ENCODE measurements around the gene PJA1.

PJA1 gene

GRCh38 chrX:69192603-69193002 lies 27.4 kb upstream of the PJA1 start:
- no peak overlapping the region for H3K27ac ChIP-seq (ENCODE audit: extremely low read depth, low read depth, low read length)
- TF ChIP-seq ZNF416 (tag by site-specific recombination; IDR thresholded peaks at IDR 0.05) (no peak), ZNF132 (tag by site-specific recombination; IDR thresholded peaks at IDR 0.05; ENCODE audit: borderline replicate concordance) (no peak), ZNF366 (tag by site-specific recombination; conservative IDR thresholded peaks at IDR 0.05) (no peak)
- H3K36me3 ChIP-seq (ENCODE audit: control insufficient read depth in 2 of 2, insufficient read depth in 1 of 2, low read length in 2 of 2): no peaks in the 10 kb centered on the region
- CTCF ChIA-PET: interaction anchor here (0.6 to 1.0 kb wide), 3 partner anchors 22 to 1012 kb away, joined by 3 to 4 read pairs (median 3); no protein-coding TSS in a partner anchor
- no peaks in the 10 kb centered on the region for H3K9me3 ChIP-seq (ENCODE audit: control insufficient read depth, insufficient read depth, low read depth, low read length)
- H3K4me3 ChIP-seq (ENCODE audit: low read depth, low read length): no peak overlapping the region
- POLR2A ChIA-PET: interaction anchor here (1.1 kb wide), 1 partner anchor 27 kb away, joined by 3 read pairs; the partner anchor contains the start of gene PJA1
- H3K4me1 ChIP-seq (ENCODE audit: control insufficient read depth, insufficient read depth, low read length): no peaks in the 10 kb centered on the region

- H3K36me3 ChIP-seq (ENCODE audit: control insufficient read depth in 2 of 2, insufficient read depth in 1 of 2, low read length in 2 of 2): no peaks in the 10 kb centered on the region
- ChIA-PET CTCF (interaction anchor here (0.5 to 0.7 kb wide), 2 partner anchors 29 to 1221 kb away, joined by 3 read pairs; no protein-coding TSS in a partner anchor), POLR2A (no interaction called here)
- H3K4me3 ChIP-seq (ENCODE audit: low read depth, low read length): no peak overlapping the region
- no peaks in the 10 kb centered on the region; the same call in 1 of the 2 replicates for H3K9me3 ChIP-seq (ENCODE audit: control insufficient read depth, insufficient read depth, low read depth, low read length)
- no peaks in the 10 kb centered on the region for H3K4me1 ChIP-seq (ENCODE audit: control insufficient read depth, insufficient read depth, low read length)
- H3K27ac ChIP-seq (ENCODE audit: extremely low read depth, low read depth, low read length): no peak overlapping the region
- TF ChIP-seq ZNF335 (tag by site-specific recombination; conservative IDR thresholded peaks at IDR 0.05) (no peak), IKZF3 (tag by site-specific recombination; IDR thresholded peaks at IDR 0.05) (no peak), SP7 (tag by site-specific recombination; IDR thresholded peaks at IDR 0.05) (no peak), ZNF843 (tag by site-specific recombination; IDR thresholded peaks at IDR 0.05) (no peak), ZNF433 (tag by site-specific recombination; IDR thresholded peaks at IDR 0.05; ENCODE audit: low read depth) (no peak), ZNF670 (tag by site-specific recombination; IDR thresholded peaks at IDR 0.05; ENCODE audit: low read depth) (no peak), ZNF555 (tag by site-specific recombination; conservative IDR thresholded peaks at IDR 0.05) (no peak), ZXDB (tag by site-specific recombination; IDR thresholded peaks at IDR 0.05) (no peak), ZNF830 (tag by site-specific recombination; IDR thresholded peaks at IDR 0.05; ENCODE audit: low read depth) (no peak), ZNF610 (tag by site-specific recombination; IDR thresholded peaks at IDR 0.05; ENCODE audit: borderline replicate concordance) (no peak), ZNF350 (tag by site-specific recombination; IDR thresholded peaks at IDR 0.05) (no peak), TRIM28 (IDR thresholded peaks at IDR 0.05; ENCODE audit: borderline replicate concordance, low read length) (no peak)
Observed at GRCh38 chrX:69189576-69190371, 24.5 kb upstream of the PJA1 start.

DNA sequence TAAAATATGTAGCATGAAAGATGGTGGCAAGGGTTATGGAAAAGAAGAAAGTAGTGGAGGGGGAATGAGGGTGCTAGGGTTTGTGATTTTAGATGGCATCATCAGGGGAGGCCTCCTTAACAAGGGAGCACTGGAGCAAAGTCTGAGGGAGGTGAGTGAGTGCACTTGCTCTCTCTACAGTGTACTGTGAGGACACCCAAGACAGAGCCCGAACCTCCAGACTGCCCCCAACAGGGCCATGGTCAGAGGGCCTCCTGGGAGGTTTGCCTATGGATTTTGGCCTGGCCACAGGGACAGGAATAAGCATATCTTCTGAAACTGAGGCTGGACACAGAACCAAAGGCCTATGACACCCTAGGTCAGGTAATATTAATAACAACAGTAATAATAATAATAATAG lies 21.4 kb upstream of the PJA1 start:
- CTCF ChIA-PET: no interaction called here
- H3K27ac ChIP-seq (ENCODE audit: extremely low read depth, low read depth, low read length): no peak overlapping the region
- H3K4me1 ChIP-seq (ENCODE audit: control insufficient read depth, insufficient read depth, low read length): no peaks in the 10 kb centered on the region
- no peaks in the 10 kb centered on the region for H3K36me3 ChIP-seq (ENCODE audit: control insufficient read depth in 2 of 2, insufficient read depth in 1 of 2, low read length in 2 of 2)
- H3K4me3 ChIP-seq (ENCODE audit: low read depth, low read length): no peak overlapping the region
- H3K9me3 ChIP-seq (ENCODE audit: control insufficient read depth, insufficient read depth, low read depth, low read length): no peaks in the 10 kb centered on the region; the same call in 1 of the 2 replicates
- POLR2A ChIA-PET: no interaction called here
- TF ChIP-seq ZNF214 (tag by site-specific recombination; IDR thresholded peaks at IDR 0.05; ENCODE audit: borderline replicate concordance) (no peak), ZNF585B (tag by site-specific recombination; IDR thresholded peaks at IDR 0.05) (no peak), ZFP41 (tag by site-specific recombination; IDR thresholded peaks at IDR 0.05; ENCODE audit: borderline replicate concordance) (no peak), ZNF169 (tag by site-specific recombination; IDR thresholded peaks at IDR 0.05) (no peak), ZNF555 (tag by site-specific recombination; conservative IDR thresholded peaks at IDR 0.05) (no peak), ZNF626 (tag by site-specific recombination; IDR thresholded peaks at IDR 0.05) (no peak), ZNF423 (tag by site-specific recombination; IDR thresholded peaks at IDR 0.05) (no peak), ZSCAN23 (tag by site-specific recombination; IDR thresholded peaks at IDR 0.05) (no peak), ZNF670 (tag by site-specific recombination; IDR thresholded peaks at IDR 0.05; ENCODE audit: low read depth) (no peak), ZNF777 (tag by site-specific recombination; IDR thresholded peaks at IDR 0.05; ENCODE audit: borderline replicate concordance) (no peak), ZNF776 (tag by site-specific recombination; IDR thresholded peaks at IDR 0.05; ENCODE audit: borderline replicate concordance) (no peak), ZNF621 (tag by site-specific recombination; IDR thresholded peaks at IDR 0.05) (no peak), ZBTB21 (tag by site-specific recombination; IDR thresholded peaks at IDR 0.05) (no peak), PRDM6 (tag by site-specific recombination; IDR thresholded peaks at IDR 0.05) (no peak), BCL11B (tag by site-specific recombination; IDR thresholded peaks at IDR 0.05; ENCODE audit: low read depth) (no peak), ZNF157 (tag by site-specific recombination; IDR thresholded peaks at IDR 0.05) (no peak), ZNF302 (tag by site-specific recombination; IDR thresholded peaks at IDR 0.05; ENCODE audit: low read depth) (no peak)
